Stimulated activated memory B cell treated with anti-CD40 and anti-IgM and Interleukin-4, amounts not matched to agents 10 μg/mL and 1 μg/mL and 100 μg/mL, for 72 hours (primary cell): ENCODE measurements around the gene PAGE3.

ENCODE experiments used
- ATAC-seq: fragments of 150-1000 bp; cut with Tn5 transposase; 2 replicates; pipeline ENCODE4 v1.10.0; 2021
- H3K27ac Mint-ChIP-seq: one replicate; pipeline ENCODE4 v1.8.0; 2022; ENCODE audit warnings: mild to moderate bottlenecking, mixed read lengths
- H3K27me3 Mint-ChIP-seq: one replicate; pipeline ENCODE4 v1.8.0; 2022; ENCODE audit warnings: mixed read lengths
- H3K36me3 Mint-ChIP-seq: one replicate; pipeline ENCODE4 v1.8.0; 2022; ENCODE audit warnings: mixed read lengths
- H3K4me1 Mint-ChIP-seq: one replicate; pipeline ENCODE4 v1.8.0; 2022; ENCODE audit warnings: mixed read lengths
- H3K4me3 Mint-ChIP-seq: one replicate; pipeline ENCODE4 v1.8.0; 2022; ENCODE audit warnings: mild to moderate bottlenecking, moderate library complexity, mixed read lengths
- H3K9me3 Mint-ChIP-seq: one replicate; pipeline ENCODE4 v1.8.0; 2022; ENCODE audit warnings: mixed read lengths

The PAGE3 gene

GRCh38 chrX:55264816-55265215 lies at the start of gene PAGE3:
Gene PAGE3, minus strand, starts transcription at chrX:55264916. Its CDS starts 1,013 bp downstream, at chrX:55263903.
- H3K4me1 Mint-ChIP-seq = no peaks in the 10 kb centered on the region
- no peaks in the 10 kb centered on the region for H3K27me3 Mint-ChIP-seq
- no peaks in the 10 kb centered on the region for H3K36me3 Mint-ChIP-seq
- no peaks in the 10 kb centered on the region for H3K9me3 Mint-ChIP-seq
- ATAC-seq = no peak
- no peak within 1 kb of the TSS for H3K27ac Mint-ChIP-seq
- H3K4me3 Mint-ChIP-seq = no peak within 1 kb of the TSS

- Mint-ChIP-seq H3K36me3 (no peaks in the 10 kb centered on the region), H3K27me3 (no peaks in the 10 kb centered on the region), H3K9me3 (no peaks in the 10 kb centered on the region), H3K4me1 (no peaks in the 10 kb centered on the region), H3K4me3 (no peak overlapping the region), H3K27ac (no peak overlapping the region)
- no peak for ATAC-seq
These were observed 47.9 kb upstream of the PAGE3 start for GRCh38 chrX:55312655-55313054.

- Mint-ChIP-seq H3K36me3 (no peaks in the 10 kb centered on the region), H3K27ac (no peak overlapping the region), H3K4me3 (no peak overlapping the region), H3K9me3 (no peaks in the 10 kb centered on the region), H3K27me3 (no peaks in the 10 kb centered on the region), H3K4me1 (no peaks in the 10 kb centered on the region)
- no peak for ATAC-seq
These were observed 26.2 kb upstream of the PAGE3 start for GRCh38 chrX:55290963-55291362.

GRCh38 chrX:55279832-55280231 lies 15.1 kb upstream of the PAGE3 start:
- H3K36me3 Mint-ChIP-seq = no peaks in the 10 kb centered on the region
- H3K27ac Mint-ChIP-seq = no peak overlapping the region
- no peaks in the 10 kb centered on the region for H3K4me1 Mint-ChIP-seq
- H3K4me3 Mint-ChIP-seq = no peak overlapping the region
- no peaks in the 10 kb centered on the region for H3K9me3 Mint-ChIP-seq
- H3K27me3 Mint-ChIP-seq = no peaks in the 10 kb centered on the region
- no peak for ATAC-seq

GRCh38 chrX:55260806-55261205 lies 3.9 kb downstream of the PAGE3 start:
- Mint-ChIP-seq H3K36me3 (no peaks in the 10 kb centered on the region), H3K4me3 (no peak overlapping the region), H3K9me3 (no peaks in the 10 kb centered on the region), H3K27me3 (no peaks in the 10 kb centered on the region), H3K4me1 (no peaks in the 10 kb centered on the region), H3K27ac (no peak overlapping the region)
- ATAC-seq = no peak

- H3K27me3 Mint-ChIP-seq = peaks cover 8% of the 10 kb centered on the region
These were observed 11.2 kb downstream of the PAGE3 start for GRCh38 chrX:55253528-55253927.

GRCh38 chrX:55240788-55241340 lies 23.9 kb downstream of the PAGE3 start:
- H3K36me3 Mint-ChIP-seq = no peaks in the 10 kb centered on the region
- no peaks in the 10 kb centered on the region for H3K4me1 Mint-ChIP-seq
- H3K27me3 Mint-ChIP-seq = no peaks in the 10 kb centered on the region
- H3K9me3 Mint-ChIP-seq = peaks cover 4% of the 10 kb centered on the region
- no peak overlapping the region for H3K4me3 Mint-ChIP-seq
- no peak for ATAC-seq
- H3K27ac Mint-ChIP-seq = no peak overlapping the region

More at GRCh38 chrX:55253528-55253927, 11.2 kb downstream of the PAGE3 start:
- Mint-ChIP-seq H3K4me3 (no peak overlapping the region), H3K9me3 (no peaks in the 10 kb centered on the region), H3K27ac (no peak overlapping the region), H3K36me3 (no peaks in the 10 kb centered on the region), H3K4me1 (no peaks in the 10 kb centered on the region)
- ATAC-seq = no peak

GRCh38 chrX:55220119-55220794 lies 44.5 kb downstream of the PAGE3 start, which contains the start of gene PAGE5:
Gene PAGE5, plus strand, starts transcription at chrX:55220346. Its CDS starts 1,037 bp downstream, at chrX:55221383.
- no peak for ATAC-seq
- no peak within 1 kb of the TSS for H3K27ac Mint-ChIP-seq
- H3K36me3 Mint-ChIP-seq = no peaks in the 10 kb centered on the region
- no peaks in the 10 kb centered on the region for H3K4me1 Mint-ChIP-seq
- H3K9me3 Mint-ChIP-seq = no peaks in the 10 kb centered on the region
- H3K4me3 Mint-ChIP-seq = no peak within 1 kb of the TSS
- no peaks in the 10 kb centered on the region for H3K27me3 Mint-ChIP-seq

- Mint-ChIP-seq H3K27ac (no peak overlapping the region), H3K36me3 (no peaks in the 10 kb centered on the region), H3K9me3 (no peaks in the 10 kb centered on the region), H3K27me3 (no peaks in the 10 kb centered on the region), H3K4me1 (no peaks in the 10 kb centered on the region), H3K4me3 (no peak overlapping the region)
- no peak for ATAC-seq
These were observed 51.3 kb downstream of the PAGE3 start for GRCh38 chrX:55213381-55213780.

- ATAC-seq = no peak
- Mint-ChIP-seq H3K36me3 (no peaks in the 10 kb centered on the region), H3K9me3 (no peaks in the 10 kb centered on the region), H3K4me1 (no peaks in the 10 kb centered on the region), H3K27me3 (no peaks in the 10 kb centered on the region), H3K27ac (no peak overlapping the region), H3K4me3 (no peak overlapping the region)
These were observed 53.6 kb downstream of the PAGE3 start for GRCh38 chrX:55210931-55211677.
